WTC11 (cell line): ENCODE measurements around the gene VEGFB. TPM values are rescaled to one million over a fixed set of nuclear protein-coding genes. Genes with fewer than 3 reads are reported as not detected.

Experiments
- ATAC-seq: fragments of 200-7000 bp; cut with Tn5 transposase; 2 replicates; pipeline ENCODE4 v1.10.0; 2021; ENCODE audit warnings: mild to moderate bottlenecking, moderate library complexity
- CTCF ChIA-PET: fragments of 300-600 bp; sonication (Branson Sonifier 250); formaldehyde crosslinking; loops from one replicate; lab custom pipeline; 2021; ENCODE audit warnings: antibody characterized with exemption; lab: Charles Lee
- POLR2A ChIA-PET: fragments of 350-600 bp; sonication (Branson Sonifier 250); formaldehyde crosslinking; loops from one replicate; lab custom pipeline; 2021; ENCODE audit warnings: antibody characterized with exemption; lab: Charles Lee
- DNase-seq: peaks from one replicate; pipeline ENCODE4 v3.0.0; 2021; ENCODE audit warnings: low spot score
- H3K27ac Mint-ChIP-seq: 2 replicates; pipeline ENCODE4 v1.8.0; 2021; ENCODE audit warnings: mixed read lengths
- H3K27me3 Mint-ChIP-seq: 2 replicates; pipeline ENCODE4 v1.8.0; 2021; ENCODE audit warnings: low read depth, mild to moderate bottlenecking, moderate library complexity, mixed read lengths
- H3K36me3 Mint-ChIP-seq: 2 replicates; pipeline ENCODE4 v1.8.0; 2021; ENCODE audit warnings: mixed read lengths
- H3K4me1 Mint-ChIP-seq: 2 replicates; pipeline ENCODE4 v1.8.0; 2022; ENCODE audit warnings: mixed read lengths
- H3K4me3 Mint-ChIP-seq: 2 replicates; pipeline ENCODE4 v1.8.0; 2021; ENCODE audit warnings: mild to moderate bottlenecking, moderate library complexity, mixed read lengths
- H3K9me3 Mint-ChIP-seq: 2 replicates; pipeline ENCODE4 v1.8.0; 2021; ENCODE audit warnings: mixed read lengths
- CDX4 ChIP-seq: fragments of 250-450 bp; sonication (Bioruptor Pico); IDR thresholded peaks from 2 replicates; pipeline ENCODE4 v1.9.0; 2021; ENCODE audit warnings: moderate library complexity, mild to moderate bottlenecking, inconsistent platforms, borderline replicate concordance
- CREB1 ChIP-seq: sonication (generic); formaldehyde crosslinking; IDR thresholded peaks from 2 replicates; pipeline ENCODE4 v1.8.0; 2023; ENCODE audit warnings: mild to moderate bottlenecking, missing genetic modification reagents
- E2F5 ChIP-seq: sonication (generic); formaldehyde crosslinking; IDR thresholded peaks from 2 replicates; pipeline ENCODE4 v1.8.1; 2022; ENCODE audit warnings: mild to moderate bottlenecking, moderate library complexity, missing genetic modification reagents
- EMX1 ChIP-seq: fragments of 250-450 bp; sonication (Bioruptor Pico); IDR thresholded peaks from 2 replicates; pipeline ENCODE4 v1.8.0; 2021; ENCODE audit warnings: mild to moderate bottlenecking
- ETV6 ChIP-seq: sonication (generic); formaldehyde crosslinking; IDR thresholded peaks from 2 replicates; pipeline ENCODE4 v1.8.1; 2022; ENCODE audit warnings: mild to moderate bottlenecking, missing genetic modification reagents
- FOXK1 ChIP-seq: sonication (generic); formaldehyde crosslinking; IDR thresholded peaks from 2 replicates; pipeline ENCODE4 v1.8.0; 2022; ENCODE audit warnings: mild to moderate bottlenecking, moderate library complexity, missing genetic modification reagents
- GABPB1 ChIP-seq: sonication (generic); formaldehyde crosslinking; IDR thresholded peaks from 2 replicates; pipeline ENCODE4 v1.8.1; 2023; ENCODE audit warnings: mild to moderate bottlenecking, missing genetic modification reagents
- IRF2 ChIP-seq: sonication (generic); formaldehyde crosslinking; IDR thresholded peaks from 2 replicates; pipeline ENCODE4 v1.8.0; 2022; ENCODE audit warnings: low read depth, missing genetic modification reagents, borderline replicate concordance
- JUN ChIP-seq: sonication (generic); formaldehyde crosslinking; IDR thresholded peaks from 2 replicates; pipeline ENCODE4 v1.8.0; 2023; ENCODE audit warnings: mild to moderate bottlenecking, missing genetic modification reagents
- NR1H2 ChIP-seq: sonication (generic); formaldehyde crosslinking; IDR thresholded peaks from 2 replicates; pipeline ENCODE4 v1.9.0; 2021; ENCODE audit warnings: mild to moderate bottlenecking, moderate library complexity, missing genetic modification reagents
- USF2 ChIP-seq: sonication (generic); formaldehyde crosslinking; IDR thresholded peaks from 2 replicates; pipeline ENCODE4 v1.8.1; 2023; ENCODE audit warnings: mild to moderate bottlenecking, missing genetic modification reagents, moderate library complexity
- ZBTB21 ChIP-seq: sonication (generic); formaldehyde crosslinking; IDR thresholded peaks from 2 replicates; pipeline ENCODE4 v1.8.1; 2023; ENCODE audit warnings: mild to moderate bottlenecking, missing genetic modification reagents, borderline replicate concordance
- ZNF219 ChIP-seq: sonication (generic); formaldehyde crosslinking; IDR thresholded peaks from 2 replicates; pipeline ENCODE4 v1.8.0; 2023; ENCODE audit warnings: missing genetic modification reagents, mild to moderate bottlenecking, borderline replicate concordance
- ZNF425 ChIP-seq: fragments of 250-450 bp; sonication (Bioruptor Pico); conservative IDR thresholded peaks from 2 replicates; pipeline ENCODE4 v1.9.0; 2021; ENCODE audit warnings: mild to moderate bottlenecking
- ZNF532 ChIP-seq: fragments of 250-450 bp; sonication (Bioruptor Pico); IDR thresholded peaks from 2 replicates; pipeline ENCODE4 v1.9.0; 2021; ENCODE audit warnings: mild to moderate bottlenecking, borderline replicate concordance
- ZNF671 ChIP-seq: fragments of 250-450 bp; sonication (Bioruptor Pico); IDR thresholded peaks from 2 replicates; pipeline ENCODE4 v1.8.0; 2021; ENCODE audit warnings: mild to moderate bottlenecking
- total RNA-seq: library from RNA; stranded (reverse); gene quantifications from 3 replicates; pipeline ENCODE4 v1.2.3, GENCODE V29; 2021

The VEGFB gene
- total RNA-seq, 1 experiment from 2014 or later: 51.7 TPM

GRCh38 chr11:64243236-64243854 is 9.0 kb downstream of the VEGFB start (continued):
- TF ChIP-seq ZNF532 (CRISPR knock-in tag) (0 out of 2 replicates have a peak, but pooled peaks have one; percentile 18), NR1H2 (CRISPR knock-in tag) (0 out of 2 replicates have a peak, but pooled peaks have one; percentile 20)

GRCh38 chr11:64244107-64244506 is 9.7 kb downstream of the VEGFB start:
- DNase-seq: no peak
- H3K27ac Mint-ChIP-seq: peak overlapping the region; percentile 83
- ChIA-PET CTCF (interaction anchor here (1.1 to 3.8 kb wide), 6 partner anchors 7 to 111 kb away, joined by 4 to 50 read pairs (median 10); partner anchors contain the start of gene PLCB3), POLR2A (interaction anchor here (0.6 to 1.8 kb wide), 6 partner anchors 15 to 1484 kb away, joined by 3 to 6 read pairs (median 4); partner anchors contain the start of gene TRPT1)
- H3K4me1 Mint-ChIP-seq: peaks cover 44% of the 10 kb centered on the region
- TF ChIP-seq ZNF425 (CRISPR knock-in tag): 0 out of 2 replicates have a peak, but pooled peaks have one; percentile 30
- TF ChIP-seq CDX4 (CRISPR knock-in tag): no peak
- peaks cover 8% of the 10 kb centered on the region for H3K36me3 Mint-ChIP-seq
- no peaks in the 10 kb centered on the region for H3K9me3 Mint-ChIP-seq
- H3K27me3 Mint-ChIP-seq: no peaks in the 10 kb centered on the region
- H3K4me3 Mint-ChIP-seq: peak overlapping the region; percentile 88
- no peak for ATAC-seq

GRCh38 chr11:64244966-64245365 is 10.6 kb downstream of the VEGFB start:
- H3K27me3 Mint-ChIP-seq: no peaks in the 10 kb centered on the region
- H3K27ac Mint-ChIP-seq: no peak overlapping the region
- peak overlapping the region; percentile 85 for H3K4me3 Mint-ChIP-seq
- H3K36me3 Mint-ChIP-seq: peaks cover 8% of the 10 kb centered on the region
- H3K4me1 Mint-ChIP-seq: peaks cover 51% of the 10 kb centered on the region
- DNase-seq: no peak
- TF ChIP-seq USF2 (CRISPR knock-in tag) (no peak), ZNF671 (CRISPR knock-in tag) (no peak), EMX1 (CRISPR knock-in tag) (no peak), IRF2 (CRISPR knock-in tag) (no peak), ETV6 (CRISPR knock-in tag) (0 out of 2 replicates have a peak, but pooled peaks have one; percentile 23), JUN (CRISPR knock-in tag) (no peak), GABPB1 (CRISPR knock-in tag) (no peak), E2F5 (no peak), FOXK1 (0 out of 2 replicates have a peak, but pooled peaks have one; percentile 38), ZNF219 (CRISPR knock-in tag) (no peak), CREB1 (CRISPR knock-in tag) (no peak), ZBTB21 (CRISPR knock-in tag) (no peak), ZNF425 (CRISPR knock-in tag) (no peak)
- ChIA-PET POLR2A (interaction anchor here (0.8 to 1.9 kb wide), 5 partner anchors 22 to 96 kb away, joined by 3 to 6 read pairs (median 4); partner anchors contain the start of genes ESRRA and STIP1), CTCF (interaction anchor here (1.9 to 3.2 kb wide), 5 partner anchors 19 to 110 kb away, joined by 5 to 14 read pairs (median 8); partner anchors contain the start of genes NUDT22 and TRPT1)
- no peaks in the 10 kb centered on the region for H3K9me3 Mint-ChIP-seq
- ATAC-seq: no peak
